Muscle layer of colon (tissue), 2 donors: Measurements from ENCODE around the gene TADA1.

Experiments
- H3K27ac ChIP-seq: one replicate; pipeline ENCODE4 v1.7.0; 2013; ENCODE audit warnings: low read depth, mild to moderate bottlenecking, low read length, moderate library complexity
- H3K27me3 ChIP-seq, 2 donors: one replicate each; pipeline ENCODE4 v1.7.0; 2013; ENCODE audit warnings: low read length in 2 of 2, mild to moderate bottlenecking in 2 of 2; ENCODE audit not compliant: insufficient read depth in 2 of 2, control insufficient read depth in 1 of 2
- H3K36me3 ChIP-seq: one replicate; pipeline ENCODE4 v1.7.0; 2013; ENCODE audit warnings: mild to moderate bottlenecking, low read length; ENCODE audit not compliant: insufficient read depth
- H3K4me1 ChIP-seq: one replicate; pipeline ENCODE4 v1.7.0; 2013; ENCODE audit warnings: mild to moderate bottlenecking, low read length; ENCODE audit not compliant: insufficient read depth
- H3K4me3 ChIP-seq, 2 donors: one replicate each; pipeline ENCODE4 v1.7.0; 2013; ENCODE audit warnings: low read length in 2 of 2, low read depth in 1 of 2, mild to moderate bottlenecking in 1 of 2, moderate library complexity in 1 of 2
- H3K9ac ChIP-seq: one replicate; pipeline ENCODE4 v1.7.0; 2013; ENCODE audit warnings: low read length
- H3K9me3 ChIP-seq: one replicate; pipeline ENCODE4 v1.7.0; 2013; ENCODE audit warnings: mild to moderate bottlenecking, low read length
- donor health status: abdominal sarcoma.
- donor health status: Adenocarcinoma of cecum.

TADA1 gene

DNA sequence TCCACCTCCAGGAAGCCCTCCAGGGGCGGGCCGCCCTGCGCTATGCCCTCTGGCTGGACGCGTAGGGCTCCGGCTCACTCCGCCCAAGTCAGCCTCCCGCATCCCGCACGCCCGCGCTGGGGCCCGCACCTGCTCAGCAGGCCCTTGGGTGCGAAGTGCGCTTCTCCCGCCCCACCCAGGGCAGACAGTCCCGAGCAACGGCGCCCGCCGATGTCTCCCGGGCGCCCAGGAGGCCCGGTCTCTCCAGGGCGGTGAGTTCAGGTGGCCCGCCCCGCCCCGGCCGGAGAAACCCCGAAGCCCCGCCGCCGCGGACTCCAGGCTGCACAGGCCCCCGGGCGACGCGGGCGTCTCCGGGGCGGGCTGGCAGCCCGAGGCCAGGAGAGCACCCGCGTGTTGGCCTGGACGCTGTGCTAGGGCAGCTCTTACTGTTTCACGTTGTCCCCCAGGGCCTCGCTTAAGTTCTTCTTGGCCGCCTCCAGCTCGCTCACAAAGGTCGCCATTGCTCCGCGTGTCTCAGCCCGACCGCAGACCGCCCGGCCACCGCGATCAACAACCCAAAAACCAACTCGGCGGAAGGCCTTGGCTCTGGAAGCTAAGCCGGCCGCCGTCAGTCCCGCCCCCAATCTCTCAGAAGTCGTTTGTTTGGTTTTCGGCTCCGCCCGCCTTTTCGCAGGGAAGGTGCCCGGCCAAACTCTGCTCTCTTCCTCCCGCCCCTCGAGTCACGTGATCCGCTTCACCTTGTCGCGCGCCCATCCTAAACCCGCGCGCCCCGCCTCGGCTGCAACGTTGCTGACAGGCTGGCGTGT is at the start of gene TADA1:
Gene TADA1 (minus strand): TSS at position 531 of the 806 bp plus-strand sequence. CDS start 31 bp downstream, at position 500.
- Histone ChIP-seq H3K4me3 (peak within 1 kb of the TSS; percentile 82 to 85), H3K4me1 (peaks cover 28% of the 10 kb centered on the region), H3K27me3 (no peaks in the 10 kb centered on the region), H3K9ac (peak within 1 kb of the TSS; percentile 76), H3K9me3 (no peaks in the 10 kb centered on the region), H3K36me3 (no peaks in the 10 kb centered on the region), H3K27ac (peak within 1 kb of the TSS; percentile 80)

DNA sequence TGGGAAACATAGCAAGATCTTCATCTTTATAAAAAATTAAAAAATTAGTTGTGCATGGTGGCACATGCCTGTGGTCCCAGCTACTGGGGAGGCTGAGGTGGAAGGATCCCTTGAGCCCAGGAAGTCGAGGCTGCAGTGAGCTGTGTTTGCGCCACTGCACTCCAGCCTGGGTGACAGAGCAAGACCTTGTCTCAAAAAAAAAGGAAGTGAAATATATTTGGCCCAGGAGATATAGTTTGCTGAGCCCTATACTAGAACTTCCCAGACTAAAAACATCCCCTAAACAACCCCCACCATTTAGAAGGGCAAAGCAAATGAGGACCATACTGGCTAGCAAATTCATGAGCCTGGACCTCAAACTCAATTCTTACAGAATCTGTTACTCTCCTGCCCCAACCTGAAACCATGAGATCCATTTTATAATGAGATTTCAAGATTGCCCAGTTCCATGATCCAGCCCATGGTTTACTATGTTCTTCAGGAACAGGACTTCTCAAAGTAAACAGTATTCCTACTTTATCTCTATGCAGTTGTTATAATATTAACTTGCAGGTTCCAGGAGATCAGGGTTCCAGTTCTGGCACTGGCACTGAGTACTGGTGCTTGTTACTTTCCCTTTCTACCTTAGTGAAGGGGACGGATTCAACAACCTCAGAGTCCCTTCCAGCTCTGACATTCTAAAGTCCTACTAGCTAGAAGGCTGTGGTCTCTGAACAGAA is 48.9 kb upstream of the TADA1 start:
- no peak overlapping the region for H3K4me3 ChIP-seq
- peaks cover 10% of the 10 kb centered on the region for H3K36me3 ChIP-seq
- H3K27ac ChIP-seq, result no peak overlapping the region

DNA sequence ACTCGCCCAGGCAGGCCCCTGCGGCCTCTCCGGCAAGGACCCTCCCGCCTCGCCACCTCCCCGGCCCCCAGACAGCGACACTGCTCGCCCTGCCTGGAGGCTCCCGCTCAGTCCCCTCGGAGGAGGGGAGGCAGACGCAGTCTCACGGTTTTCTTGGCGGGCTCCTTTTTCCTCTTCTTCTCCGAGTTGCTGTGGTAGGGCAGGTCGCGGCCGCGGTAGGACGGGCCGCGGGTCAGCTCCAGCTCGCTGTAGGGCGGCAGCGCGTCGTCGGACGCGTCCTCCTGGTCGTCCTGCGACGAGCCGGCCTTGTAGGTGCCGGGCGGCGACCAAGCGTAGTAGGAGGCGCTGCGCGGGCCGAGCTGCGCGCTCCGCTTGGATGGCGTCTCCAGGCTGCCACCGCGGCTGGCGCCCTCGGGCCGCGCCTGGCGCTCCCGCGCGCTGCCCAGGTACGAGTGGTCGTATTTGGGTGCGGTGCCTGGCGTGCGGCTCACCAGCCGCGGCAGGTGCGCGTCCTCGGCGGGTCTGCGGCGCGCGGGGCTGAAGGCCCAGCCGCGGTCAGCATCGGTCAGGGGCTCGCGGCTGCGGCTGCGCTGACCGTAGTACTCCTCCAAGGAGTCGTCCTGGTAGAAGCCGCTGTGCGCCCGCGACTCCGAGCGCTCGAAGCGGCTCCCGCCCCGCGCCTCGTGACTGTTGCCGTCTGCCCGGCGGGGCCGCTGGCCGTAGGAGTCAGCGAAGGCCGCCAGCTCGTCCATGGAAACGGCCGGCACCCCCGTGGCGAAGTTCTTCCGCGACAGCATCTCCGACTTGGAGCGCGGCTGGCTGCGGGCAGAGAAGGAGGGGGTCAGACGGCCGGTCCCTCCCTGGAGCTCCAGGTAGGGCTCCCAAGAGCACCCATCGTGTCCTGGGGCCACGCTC is 44.8 kb upstream of the TADA1 start:
- Histone ChIP-seq H3K27ac (peak overlapping the region; percentile 42), H3K4me1 (no peaks in the 10 kb centered on the region), H3K9me3 (no peaks in the 10 kb centered on the region), H3K4me3 (peak overlapping the region; percentile 56 to 58), H3K36me3 (peaks cover 2% of the 10 kb centered on the region), H3K27me3 (peaks cover 0 to 5% of the 10 kb centered on the region in 2 donors), H3K9ac (no peak overlapping the region)

More for the DNA sequence above, 48.9 kb upstream of the TADA1 start:
- no peaks in the 10 kb centered on the region for H3K9me3 ChIP-seq
- peaks cover 0 to 5% of the 10 kb centered on the region in 2 donors for H3K27me3 ChIP-seq
- H3K4me1 ChIP-seq, result no peaks in the 10 kb centered on the region
- no peak overlapping the region for H3K9ac ChIP-seq

DNA sequence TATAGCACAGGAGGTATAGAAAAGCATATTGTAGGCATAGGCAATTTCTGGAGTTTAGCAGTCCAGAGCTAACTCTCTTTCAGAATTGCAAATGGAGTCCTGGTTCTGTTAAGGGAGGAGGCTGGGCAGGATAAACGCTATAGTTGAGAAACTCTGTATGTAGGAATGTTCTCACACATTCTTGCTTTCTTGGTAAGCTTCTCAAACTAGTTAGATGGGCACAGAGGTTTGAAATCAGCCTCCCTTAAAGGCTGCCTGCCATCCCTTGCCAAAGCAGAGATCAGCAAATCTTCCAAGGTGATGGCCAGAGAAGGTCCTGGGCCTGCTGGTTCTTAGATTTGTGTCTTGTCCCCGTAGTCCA is 42.9 kb upstream of the TADA1 start:
- no peak overlapping the region for H3K27ac ChIP-seq
- no peaks in the 10 kb centered on the region for H3K36me3 ChIP-seq
- H3K27me3 ChIP-seq, result peaks cover 0 to 5% of the 10 kb centered on the region in 2 donors
- no peaks in the 10 kb centered on the region for H3K4me1 ChIP-seq
- H3K9ac ChIP-seq, result no peak overlapping the region
- H3K4me3 ChIP-seq, result no peak overlapping the region
- H3K9me3 ChIP-seq, result no peaks in the 10 kb centered on the region

GRCh38 chr1:166918088-166918955 is 42.3 kb upstream of the TADA1 start:
- no peaks in the 10 kb centered on the region for H3K4me1 ChIP-seq
- no peaks in the 10 kb centered on the region for H3K9me3 ChIP-seq
- peaks cover 0 to 5% of the 10 kb centered on the region in 2 donors for H3K27me3 ChIP-seq
- no peak overlapping the region for H3K9ac ChIP-seq
- H3K4me3 ChIP-seq, result no peak overlapping the region
- H3K36me3 ChIP-seq, result no peaks in the 10 kb centered on the region
- H3K27ac ChIP-seq, result no peak overlapping the region

DNA sequence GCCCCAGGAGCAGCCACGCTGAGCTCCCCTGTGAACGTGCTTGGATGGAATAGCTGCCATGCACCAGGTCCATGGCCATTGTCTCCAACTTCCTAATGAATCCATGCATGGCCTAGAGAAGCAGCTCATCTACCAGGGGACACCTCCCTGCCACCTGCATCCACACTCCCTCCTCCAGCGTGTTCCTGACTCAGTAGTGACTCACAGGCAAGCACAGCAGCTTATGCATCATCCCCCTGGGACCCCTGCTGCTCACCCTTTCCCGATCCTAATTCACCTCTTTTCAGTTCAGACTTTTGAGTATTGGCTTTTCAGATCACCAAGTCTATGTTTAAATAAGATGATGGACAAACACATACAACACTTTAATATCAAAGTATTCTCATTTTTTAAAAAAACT is 39.9 kb upstream of the TADA1 start:
- H3K27ac ChIP-seq, result no peak overlapping the region
- no peaks in the 10 kb centered on the region for H3K4me1 ChIP-seq
- H3K9ac ChIP-seq, result no peak overlapping the region
- peaks cover 0 to 5% of the 10 kb centered on the region in 2 donors for H3K27me3 ChIP-seq
- no peaks in the 10 kb centered on the region for H3K36me3 ChIP-seq
- H3K4me3 ChIP-seq, result no peak overlapping the region
- no peaks in the 10 kb centered on the region for H3K9me3 ChIP-seq

- no peaks in the 10 kb centered on the region for H3K36me3 ChIP-seq
- H3K27ac ChIP-seq, result no peak overlapping the region
- H3K4me3 ChIP-seq, result no peak overlapping the region
- no peak overlapping the region for H3K9ac ChIP-seq
- no peaks in the 10 kb centered on the region for H3K27me3 ChIP-seq
- no peaks in the 10 kb centered on the region for H3K4me1 ChIP-seq
- H3K9me3 ChIP-seq, result no peaks in the 10 kb centered on the region
Observed at GRCh38 chr1:166915042-166915441, 39.0 kb upstream of the TADA1 start.

DNA sequence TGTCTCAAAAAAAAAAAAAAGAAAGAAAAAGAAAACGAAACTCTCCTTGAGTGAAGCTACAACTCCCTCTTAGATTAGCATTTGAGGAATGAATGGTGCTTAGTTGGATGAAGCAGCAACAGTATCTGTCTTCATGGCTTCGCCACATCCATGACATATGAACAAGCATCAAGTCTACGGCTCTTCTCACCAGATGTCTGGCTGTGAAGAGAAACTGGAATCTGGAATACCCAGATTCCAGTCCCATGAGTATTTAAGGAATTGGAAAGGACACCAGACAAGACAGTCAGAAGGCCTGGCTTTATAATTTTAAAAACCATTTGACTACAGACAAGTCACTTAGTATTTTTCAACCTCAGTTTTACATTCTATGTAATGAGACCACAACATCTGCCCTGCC is 38.0 kb upstream of the TADA1 start:
- Histone ChIP-seq H3K27me3 (no peaks in the 10 kb centered on the region), H3K9ac (no peak overlapping the region), H3K4me3 (no peak overlapping the region), H3K36me3 (no peaks in the 10 kb centered on the region), H3K9me3 (no peaks in the 10 kb centered on the region), H3K4me1 (no peaks in the 10 kb centered on the region), H3K27ac (no peak overlapping the region)

DNA sequence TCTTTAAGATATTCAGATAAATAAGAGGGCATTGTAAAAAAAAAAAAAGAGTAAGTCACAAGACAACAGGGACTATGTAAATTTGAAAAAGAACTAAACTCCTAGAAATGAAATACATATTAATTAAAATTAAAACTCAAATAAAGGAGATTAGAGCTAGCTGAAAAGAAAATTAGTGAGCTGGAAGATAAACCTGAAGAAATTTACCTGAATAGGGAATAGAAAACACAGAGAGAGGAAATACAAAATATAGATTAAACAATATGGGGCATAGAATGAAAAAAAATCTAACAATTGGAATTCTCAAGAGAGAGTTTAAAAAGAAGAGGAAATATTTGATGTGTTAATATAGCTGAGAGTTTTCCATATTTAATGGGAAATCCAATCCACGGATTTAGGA is 35.6 kb upstream of the TADA1 start:
- Histone ChIP-seq H3K27me3 (no peaks in the 10 kb centered on the region), H3K36me3 (no peaks in the 10 kb centered on the region), H3K27ac (no peak overlapping the region), H3K4me3 (no peak overlapping the region), H3K4me1 (peaks cover 6% of the 10 kb centered on the region), H3K9ac (no peak overlapping the region), H3K9me3 (no peaks in the 10 kb centered on the region)

DNA sequence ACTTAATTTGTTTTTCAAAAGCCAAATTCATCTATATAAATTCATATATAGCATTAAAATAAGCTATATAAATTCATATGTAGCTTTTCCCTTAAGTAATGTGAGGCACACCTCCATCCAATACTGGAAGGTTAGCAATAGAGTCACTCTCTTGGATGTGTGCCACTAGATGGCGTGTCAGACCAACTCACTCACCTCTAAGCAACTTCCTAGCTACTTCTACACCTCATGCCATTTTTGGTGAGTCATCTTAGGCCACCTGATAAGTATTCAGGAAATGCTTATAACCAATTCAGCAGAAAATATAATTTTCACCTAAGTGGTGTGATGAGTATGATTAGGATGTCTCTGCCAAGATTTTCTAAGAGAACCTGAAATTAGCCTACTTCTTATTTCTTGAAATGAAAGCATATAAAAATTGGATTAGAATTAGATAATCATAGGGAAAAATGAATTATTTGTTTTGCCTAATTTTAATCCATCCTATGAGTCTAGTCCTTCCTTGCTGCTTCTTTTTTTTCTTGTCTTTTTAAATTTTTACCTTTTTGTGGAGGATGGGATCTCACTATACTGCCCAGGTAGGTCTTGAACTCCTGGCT is 34.4 kb upstream of the TADA1 start:
- Histone ChIP-seq H3K9ac (no peak overlapping the region), H3K36me3 (no peaks in the 10 kb centered on the region), H3K9me3 (no peaks in the 10 kb centered on the region), H3K27me3 (no peaks in the 10 kb centered on the region), H3K4me1 (peaks cover 17% of the 10 kb centered on the region), H3K4me3 (no peak overlapping the region), H3K27ac (no peak overlapping the region)
